BJ (cell line): Measurements from ENCODE around the gene DDHD1. TPM values are rescaled to one million over a fixed set of nuclear protein-coding genes. Genes with fewer than 3 reads are reported as not detected.

Source experiments
- CTCF ChIA-PET: fragments of 350-600 bp; formaldehyde crosslinking; extraction: SDS; loops from one replicate; lab custom pipeline; 2021; ENCODE audit warnings: antibody characterized with exemption, inconsistent platforms; lab: Yijun Ruan, JAX
- POLR2A ChIA-PET: fragments of 300-600 bp; sonication (Branson Sonifier 250); formaldehyde crosslinking; extraction: SDS; loops from one replicate; lab custom pipeline; 2021; ENCODE audit warnings: antibody characterized with exemption; lab: Charles Lee
- DNase-seq: peaks from one replicate; pipeline ENCODE4 v3.0.0-alpha.2; 2011; ENCODE audit warnings: low read depth
- H3K27me3 ChIP-seq: 2 replicates; pipeline ENCODE4 v1.6.0; 2011; ENCODE audit warnings: low read length; ENCODE audit not compliant: control insufficient read depth, insufficient read depth
- H3K36me3 ChIP-seq: 2 replicates; pipeline ENCODE4 v1.5.1; 2011; ENCODE audit warnings: low read length; ENCODE audit not compliant: control insufficient read depth, insufficient read depth
- H3K4me3 ChIP-seq: 2 replicates; pipeline ENCODE4 v1.5.1; 2011; ENCODE audit warnings: low read depth, mild to moderate bottlenecking, control low read depth, low read length
- polyA plus RNA-seq: library from polyadenylated mRNA; depleted of rRNA; stranded (reverse); fragments of >200 nt; gene quantifications from 2 replicates; pipeline ENCODE4 v1.2.3, GENCODE V29; 2011
- TF ChIP-seq, protein P1 (sequence below): IDR thresholded peaks from 2 replicates; pipeline ENCODE4 v1.5.1; 2011; ENCODE audit warnings: low read depth, mild to moderate bottlenecking, control low read depth, inconsistent platforms, low read length, moderate library complexity; ENCODE audit not compliant: insufficient read depth

The DDHD1 gene
- polyA plus RNA-seq, 1 experiment: 4.1 TPM

DNA sequence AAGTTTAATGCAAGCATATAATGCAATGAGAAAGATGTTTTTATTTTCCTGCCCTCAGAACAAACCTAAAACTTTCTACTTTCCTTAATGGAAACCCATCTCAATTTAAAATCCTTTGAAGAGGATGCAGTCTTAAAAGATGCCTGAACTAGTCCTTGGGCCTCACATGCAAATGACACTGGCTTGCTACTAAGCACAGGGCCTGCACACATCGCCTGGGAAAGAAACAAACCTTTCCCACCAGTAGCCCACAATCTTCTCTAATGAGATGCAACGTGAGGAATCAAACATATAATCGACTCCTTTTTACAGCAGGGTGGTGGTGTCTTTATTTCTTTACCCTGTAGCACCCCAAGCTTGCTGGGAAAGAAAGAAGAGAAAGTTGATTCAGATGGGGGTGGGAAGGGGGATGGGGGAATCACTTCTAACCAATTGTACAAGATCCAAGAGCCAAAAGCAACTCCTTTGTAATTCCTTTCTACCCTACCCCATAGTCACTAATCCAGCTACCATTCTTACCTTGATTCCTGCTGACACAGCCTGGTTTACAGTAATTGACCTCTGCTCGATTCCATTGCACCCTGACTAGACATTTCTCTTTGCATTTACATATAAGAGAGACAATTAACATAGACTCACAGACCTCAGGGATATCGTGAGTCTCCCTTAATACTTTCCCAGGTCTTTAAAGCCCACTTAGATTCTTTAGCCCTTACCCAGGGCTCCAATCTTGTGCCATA lies 132.8 kb downstream of the DDHD1 start:
- CTCF ChIA-PET: no interaction called here
- TF ChIP-seq, protein P1, sequence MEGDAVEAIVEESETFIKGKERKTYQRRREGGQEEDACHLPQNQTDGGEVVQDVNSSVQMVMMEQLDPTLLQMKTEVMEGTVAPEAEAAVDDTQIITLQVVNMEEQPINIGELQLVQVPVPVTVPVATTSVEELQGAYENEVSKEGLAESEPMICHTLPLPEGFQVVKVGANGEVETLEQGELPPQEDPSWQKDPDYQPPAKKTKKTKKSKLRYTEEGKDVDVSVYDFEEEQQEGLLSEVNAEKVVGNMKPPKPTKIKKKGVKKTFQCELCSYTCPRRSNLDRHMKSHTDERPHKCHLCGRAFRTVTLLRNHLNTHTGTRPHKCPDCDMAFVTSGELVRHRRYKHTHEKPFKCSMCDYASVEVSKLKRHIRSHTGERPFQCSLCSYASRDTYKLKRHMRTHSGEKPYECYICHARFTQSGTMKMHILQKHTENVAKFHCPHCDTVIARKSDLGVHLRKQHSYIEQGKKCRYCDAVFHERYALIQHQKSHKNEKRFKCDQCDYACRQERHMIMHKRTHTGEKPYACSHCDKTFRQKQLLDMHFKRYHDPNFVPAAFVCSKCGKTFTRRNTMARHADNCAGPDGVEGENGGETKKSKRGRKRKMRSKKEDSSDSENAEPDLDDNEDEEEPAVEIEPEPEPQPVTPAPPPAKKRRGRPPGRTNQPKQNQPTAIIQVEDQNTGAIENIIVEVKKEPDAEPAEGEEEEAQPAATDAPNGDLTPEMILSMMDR: no peak
- Histone ChIP-seq H3K36me3 (no peaks in the 10 kb centered on the region), H3K4me3 (no peak overlapping the region), H3K27me3 (no peaks in the 10 kb centered on the region)
- POLR2A ChIA-PET: no interaction called here
- no peak for DNase-seq

GRCh38 chr14:53019406-53019805 lies 133.7 kb downstream of the DDHD1 start:
- H3K27me3 ChIP-seq: no peaks in the 10 kb centered on the region
- no peak for DNase-seq
- no peaks in the 10 kb centered on the region for H3K36me3 ChIP-seq
- H3K4me3 ChIP-seq: no peak overlapping the region
- CTCF ChIA-PET: no interaction called here
- TF ChIP-seq, protein P1: no peak
- POLR2A ChIA-PET: no interaction called here

GRCh38 chr14:53017837-53018236 lies 135.3 kb downstream of the DDHD1 start:
- Histone ChIP-seq H3K27me3 (no peaks in the 10 kb centered on the region), H3K4me3 (no peak overlapping the region), H3K36me3 (no peaks in the 10 kb centered on the region)
- TF ChIP-seq, protein P1: no peak
- POLR2A ChIA-PET: no interaction called here
- no peak for DNase-seq
- CTCF ChIA-PET: no interaction called here

DNA sequence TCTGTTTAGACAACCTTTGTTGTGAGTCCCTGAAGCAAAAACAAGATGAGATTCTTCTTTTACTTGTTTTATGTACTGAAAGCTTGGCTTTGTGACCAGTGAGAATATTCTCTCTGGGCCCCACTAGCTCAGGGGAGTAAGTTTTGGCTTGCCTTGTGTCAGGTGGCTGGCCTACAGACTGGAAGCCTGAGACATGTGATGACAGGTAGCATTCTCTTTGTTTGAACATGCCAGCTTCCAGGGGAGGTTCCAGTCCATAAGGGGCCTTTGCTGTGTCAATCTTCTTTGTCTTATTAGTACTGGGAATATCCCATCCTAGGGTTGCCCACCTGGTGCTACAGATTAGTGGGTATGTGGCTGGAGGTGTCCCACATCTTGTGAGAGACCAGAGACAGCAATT lies 136.2 kb downstream of the DDHD1 start:
- no peaks in the 10 kb centered on the region for H3K36me3 ChIP-seq
- ChIA-PET POLR2A (no interaction called here), CTCF (no interaction called here)

GRCh38 chr14:53016491-53016890 lies 136.6 kb downstream of the DDHD1 start:
- no peak overlapping the region for H3K4me3 ChIP-seq
- ChIA-PET POLR2A (no interaction called here), CTCF (no interaction called here)
- no peaks in the 10 kb centered on the region for H3K27me3 ChIP-seq
- no peak for DNase-seq
- TF ChIP-seq, protein P1: no peak
- H3K36me3 ChIP-seq: no peaks in the 10 kb centered on the region

More for the DNA sequence above, 136.2 kb downstream of the DDHD1 start:
- no peaks in the 10 kb centered on the region for H3K27me3 ChIP-seq
- no peak overlapping the region for H3K4me3 ChIP-seq
- DNase-seq: no peak
- TF ChIP-seq, protein P1: no peak
